GM15510 (cell line): ENCODE measurements around the gene SCUBE1.

Experiments
- POLR2A ChIP-seq: IDR thresholded peaks from 3 replicates; pipeline ENCODE4 v1.6.1; 2011; ENCODE audit warnings: borderline replicate concordance; ENCODE audit not compliant: insufficient read length; ENCODE audit errors: extremely low read depth

The SCUBE1 gene

DNA sequence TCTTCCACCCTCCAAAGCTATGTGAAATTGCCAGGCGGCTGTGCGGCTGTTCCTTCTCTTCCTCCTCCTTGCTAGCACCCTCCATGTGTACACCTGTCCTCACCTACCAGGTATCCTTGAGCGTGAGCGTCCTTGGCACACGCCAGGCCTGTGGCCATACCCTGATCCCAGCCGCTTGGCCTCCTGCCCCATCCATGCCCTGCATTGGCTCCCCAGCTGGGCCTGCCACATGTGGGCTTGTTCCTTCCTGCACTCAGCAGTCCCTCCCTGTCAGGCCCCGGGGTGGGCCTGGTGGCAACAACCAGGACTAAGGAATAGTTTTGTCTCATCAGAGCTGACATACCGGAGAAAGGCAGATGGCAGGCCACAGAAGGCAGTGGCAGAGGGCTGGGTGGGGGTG lies 40.0 kb downstream of the SCUBE1 start:
- no peak for TF ChIP-seq POLR2A

DNA sequence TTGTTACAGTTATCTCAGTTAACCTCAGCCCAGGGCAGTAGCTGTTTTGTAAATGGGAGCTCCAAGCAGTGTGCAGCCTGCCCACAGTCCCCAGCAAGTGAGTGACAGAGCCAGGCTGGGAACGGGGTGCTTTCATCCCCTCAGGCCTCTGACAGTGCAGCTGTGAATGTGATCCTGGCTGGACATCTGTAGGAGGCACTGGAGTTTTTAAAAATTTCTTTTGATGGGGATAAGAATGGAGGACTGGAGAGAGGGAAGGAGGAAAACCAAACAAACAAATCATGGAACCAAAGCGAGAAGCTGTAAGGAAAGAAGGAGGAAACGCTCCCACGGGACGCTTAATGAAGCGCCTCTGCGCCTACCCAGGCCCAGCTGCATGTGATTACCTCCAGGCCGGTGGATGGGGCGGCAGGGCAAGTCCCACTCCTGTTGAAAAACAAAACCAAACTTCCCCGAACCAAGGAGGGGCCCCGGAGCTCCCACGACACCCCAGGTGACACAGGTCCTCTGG lies 40.6 kb downstream of the SCUBE1 start:
- TF ChIP-seq POLR2A, result no peak

DNA sequence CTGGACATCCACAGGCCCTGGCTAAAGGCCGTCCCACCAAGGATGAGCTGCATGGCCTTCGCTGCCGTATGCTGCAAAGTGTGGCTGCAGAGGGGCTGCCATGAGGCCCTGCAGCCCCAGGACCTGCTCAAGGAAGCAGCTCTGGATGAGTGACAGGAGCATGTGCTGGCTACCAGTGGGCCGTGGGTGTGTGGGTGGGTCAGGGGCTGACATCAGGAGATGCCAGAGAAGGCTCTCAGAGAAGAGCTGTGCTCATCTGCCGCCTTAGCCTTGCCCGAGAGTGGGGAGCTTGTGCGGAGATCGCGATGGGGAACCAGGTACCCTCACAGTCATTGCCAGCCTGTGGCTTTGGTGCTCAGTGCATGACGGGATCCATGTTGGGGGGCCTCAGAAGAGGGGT lies 41.3 kb downstream of the SCUBE1 start:
- no peak for TF ChIP-seq POLR2A

DNA sequence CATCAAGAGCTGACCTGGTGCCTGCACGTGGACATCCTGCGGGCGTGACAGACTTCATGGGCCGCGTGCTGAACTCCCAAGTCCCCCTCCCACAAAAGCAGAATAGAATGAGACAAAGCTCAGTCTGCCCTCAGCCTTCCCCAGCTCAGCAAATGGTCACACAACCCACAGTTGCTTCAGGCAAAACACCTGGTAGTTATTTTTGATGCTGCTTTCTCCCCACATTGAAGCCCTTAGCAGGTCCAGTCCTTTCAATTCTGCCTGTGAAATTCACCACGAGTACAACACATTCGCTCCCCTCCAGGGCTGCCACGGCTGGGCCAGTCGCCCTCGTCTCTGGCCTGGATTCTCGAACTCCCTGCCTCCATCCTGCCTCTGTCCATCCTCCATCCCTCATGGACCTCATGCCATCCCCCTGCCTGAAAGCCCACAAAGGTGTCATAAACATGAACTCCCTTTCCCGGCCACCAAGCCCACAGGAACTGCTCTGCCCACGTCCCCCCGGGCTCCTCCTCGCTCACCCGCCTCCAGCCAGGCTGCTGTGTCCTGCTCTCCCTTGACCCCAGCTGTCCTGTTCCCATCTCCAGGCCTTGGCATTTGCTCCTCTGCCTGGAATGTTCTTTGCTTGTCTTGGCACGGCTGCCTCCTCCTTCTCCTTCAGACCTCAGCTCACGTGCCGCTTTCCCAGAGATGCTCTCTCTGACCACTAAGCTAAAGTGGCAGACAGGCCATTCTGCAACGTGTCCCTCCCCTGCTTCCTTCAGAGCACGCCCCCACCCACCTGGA lies 42.1 kb downstream of the SCUBE1 start:
- no peak for TF ChIP-seq POLR2A

DNA sequence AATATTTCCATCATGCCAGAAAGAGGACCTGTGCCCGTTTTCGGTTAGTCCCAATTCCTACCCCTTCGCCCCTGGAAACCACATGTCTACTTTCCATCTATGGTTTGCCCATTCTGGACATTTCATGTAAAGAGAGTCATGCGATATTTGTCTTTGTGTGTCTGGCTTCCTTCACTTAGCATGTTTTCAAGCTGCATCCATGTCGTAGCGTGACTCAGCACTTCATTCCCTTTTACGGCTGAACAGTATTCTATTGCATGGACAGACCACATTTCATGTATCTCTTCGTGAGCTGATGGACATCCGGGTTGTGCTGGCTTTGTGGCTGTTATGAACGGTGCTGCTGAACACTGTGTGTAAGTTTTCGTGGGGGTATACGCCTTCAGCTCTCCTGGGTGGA lies 43.4 kb downstream of the SCUBE1 start:
- TF ChIP-seq POLR2A, result no peak

DNA sequence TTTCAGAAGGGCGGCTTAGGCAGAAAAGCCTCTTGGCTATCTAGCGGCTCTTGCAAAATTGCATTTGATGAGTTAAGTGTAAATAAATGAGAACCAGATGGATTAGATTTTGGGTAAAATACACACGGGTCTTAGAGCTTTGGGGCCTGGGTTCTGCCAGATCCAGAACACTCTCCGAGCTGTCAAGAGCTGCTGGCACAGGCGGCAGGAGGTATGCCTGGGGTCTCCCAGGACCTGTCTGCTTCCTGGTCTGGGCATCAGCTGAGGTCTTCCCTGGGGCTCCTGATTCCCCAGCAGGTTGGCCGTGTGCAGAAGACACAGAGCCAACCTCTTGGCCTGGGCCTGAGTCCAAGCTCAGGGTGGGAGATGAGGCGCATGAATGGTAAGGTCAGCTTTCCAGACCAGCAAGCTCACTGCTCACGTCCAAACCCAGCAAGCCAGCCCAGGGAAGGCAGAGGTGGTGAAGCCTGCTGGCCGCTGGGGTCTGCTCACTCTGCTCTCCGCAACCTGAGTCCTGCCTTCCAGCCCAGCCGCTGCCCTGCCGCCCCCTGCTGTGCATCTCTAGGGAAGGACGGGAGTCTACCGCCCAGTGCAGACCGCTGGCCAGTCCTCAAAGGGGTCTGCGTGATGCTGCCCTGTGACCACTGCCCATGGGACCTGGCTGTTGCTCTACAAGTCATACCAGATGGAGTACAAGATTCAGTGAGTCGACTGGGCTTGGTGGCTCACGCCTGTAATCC lies 44.9 kb downstream of the SCUBE1 start:
- TF ChIP-seq POLR2A, result no peak

DNA sequence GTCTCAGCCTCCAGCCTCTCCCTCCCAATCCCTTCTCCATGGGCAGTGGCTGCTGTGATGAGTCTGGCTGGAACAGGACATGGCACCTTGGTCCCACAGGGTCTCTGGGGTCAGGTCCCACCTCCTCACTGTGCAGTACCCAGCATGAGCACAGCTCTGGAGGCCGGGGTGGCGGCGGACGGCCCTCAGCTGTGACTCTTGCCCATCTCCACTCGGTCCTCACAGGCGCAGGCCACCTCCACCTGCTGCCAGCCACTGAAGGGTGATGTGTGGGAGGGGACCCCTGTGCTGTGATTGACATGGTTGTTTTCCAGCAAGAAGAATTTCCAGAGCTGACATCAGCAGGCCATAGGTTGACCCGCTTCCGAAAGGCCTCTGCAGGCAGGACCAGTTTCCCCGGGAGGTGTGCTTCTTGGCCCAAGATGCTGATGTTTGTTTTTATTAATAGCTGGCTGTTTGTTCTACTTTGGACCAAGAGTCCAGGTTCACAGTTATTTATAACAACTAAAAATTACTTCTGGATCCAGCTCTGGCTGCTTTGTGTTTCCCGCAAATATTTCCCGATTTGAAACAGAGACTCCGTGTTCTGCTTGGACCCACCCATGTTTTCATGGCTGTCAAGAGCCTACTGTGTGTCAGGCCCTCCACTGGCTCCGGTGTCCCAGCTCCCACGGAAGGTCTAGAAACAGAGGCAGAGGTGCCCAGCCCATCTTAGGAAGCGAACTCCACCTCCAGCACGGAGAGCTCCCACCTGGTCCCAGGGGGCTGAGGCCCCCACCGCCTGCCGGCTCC lies 45.7 kb downstream of the SCUBE1 start:
- TF ChIP-seq POLR2A, result no peak

DNA sequence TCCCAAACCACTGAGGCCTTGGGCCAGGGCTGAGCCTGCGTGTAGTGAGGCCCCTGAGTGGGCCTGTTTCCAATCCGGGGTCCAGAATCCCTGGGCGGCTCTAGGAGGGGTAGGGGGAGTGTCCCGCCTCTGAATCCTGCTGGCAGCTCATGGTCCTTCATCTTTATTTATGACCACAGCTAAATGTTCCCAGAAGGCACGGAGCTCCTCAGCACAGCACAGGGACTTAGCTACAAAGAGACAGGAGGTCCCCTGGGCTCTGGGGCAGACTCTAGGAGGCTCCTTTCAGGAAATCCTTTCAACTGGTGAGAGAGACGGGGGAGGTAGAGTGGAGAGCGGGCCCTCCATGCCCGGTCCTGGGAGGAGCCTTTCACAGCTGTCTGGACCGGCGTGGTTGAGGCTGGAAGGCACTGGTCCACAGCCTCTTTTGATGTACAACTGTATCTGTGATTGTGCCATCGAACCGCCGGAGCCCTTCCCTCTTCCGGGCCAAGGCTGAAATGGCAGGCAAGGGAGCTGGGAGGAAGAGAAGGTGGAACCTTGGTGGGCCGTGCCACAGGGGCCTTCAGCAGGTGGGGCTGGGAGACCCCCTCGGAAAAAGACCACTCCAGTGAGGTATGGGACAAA lies 46.8 kb downstream of the SCUBE1 start:
- TF ChIP-seq POLR2A, result no peak

DNA sequence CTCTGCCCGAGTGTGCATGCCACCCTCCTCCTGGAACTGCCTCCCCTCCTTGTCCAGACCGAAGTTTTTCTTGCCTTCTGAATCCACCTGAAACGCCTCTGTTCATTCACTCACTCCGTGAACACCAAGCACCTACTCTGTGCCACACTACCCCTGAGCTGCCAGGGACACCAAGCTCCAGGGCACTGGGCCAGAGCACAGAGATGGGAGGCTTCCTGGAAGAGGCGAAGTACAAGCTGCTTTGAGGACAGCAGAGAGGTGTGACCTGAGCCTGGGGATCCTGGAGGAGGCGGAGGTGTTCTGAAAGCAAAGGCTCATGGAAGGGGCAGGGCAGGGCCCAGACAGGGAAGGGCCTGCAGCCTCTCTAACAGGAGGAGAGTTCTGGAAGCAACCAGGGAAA lies 47.5 kb downstream of the SCUBE1 start:
- TF ChIP-seq POLR2A, result no peak

DNA sequence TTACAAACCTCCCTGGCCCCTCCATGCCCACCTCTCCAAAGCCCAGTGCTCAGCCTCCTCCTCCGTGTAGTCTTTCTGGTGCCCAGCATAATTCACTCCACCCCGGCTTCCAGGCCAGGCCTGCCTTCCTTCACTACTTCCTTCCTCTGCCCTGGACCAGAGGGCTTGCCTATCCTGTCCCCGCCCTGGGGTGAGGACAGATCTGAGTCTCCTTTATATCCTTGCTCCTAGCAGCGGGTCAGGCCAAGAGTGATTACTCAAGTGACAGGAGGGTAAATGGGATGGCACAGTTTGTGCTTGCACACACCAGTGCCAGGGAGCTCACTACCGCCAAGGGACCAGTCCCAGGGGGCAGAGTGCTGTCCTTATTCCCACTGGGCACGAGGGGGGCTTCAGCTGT lies 48.0 kb downstream of the SCUBE1 start:
- TF ChIP-seq POLR2A, result no peak

DNA sequence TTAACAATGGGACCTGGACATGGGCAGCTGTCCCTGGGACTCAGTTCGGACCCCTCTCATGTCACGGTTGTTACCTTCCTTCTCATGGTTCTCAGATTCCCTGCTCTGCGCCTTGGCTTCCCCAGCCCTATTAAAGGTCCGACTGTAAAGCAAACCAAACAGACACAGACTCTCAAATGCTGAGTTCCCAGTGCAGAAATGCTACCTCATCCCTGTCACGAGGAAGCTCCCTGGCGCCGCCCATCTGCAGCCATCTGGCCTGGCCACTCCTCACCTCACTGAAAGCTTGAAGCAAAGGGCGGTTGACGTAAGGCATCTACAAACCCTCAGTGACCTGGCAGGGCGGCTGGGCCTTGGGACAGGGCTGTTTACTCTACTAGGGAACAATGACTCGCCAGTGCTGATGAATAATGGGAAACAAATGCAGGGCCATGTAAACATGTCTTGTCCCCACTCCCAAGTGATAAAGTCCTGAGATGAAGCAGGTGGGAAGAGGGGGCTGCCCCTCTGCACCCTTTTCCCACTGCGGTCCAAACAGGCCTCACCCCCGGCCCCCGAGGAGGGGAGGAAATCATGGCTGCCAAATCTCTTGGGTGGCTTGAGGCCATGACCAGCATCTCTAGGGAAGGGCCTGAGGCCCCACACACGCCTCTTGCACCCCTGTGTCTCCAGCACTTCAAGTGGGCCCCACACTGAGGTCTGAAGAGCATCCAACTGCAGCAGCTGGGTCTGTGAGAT lies 49.3 kb downstream of the SCUBE1 start:
- TF ChIP-seq POLR2A, result no peak

DNA sequence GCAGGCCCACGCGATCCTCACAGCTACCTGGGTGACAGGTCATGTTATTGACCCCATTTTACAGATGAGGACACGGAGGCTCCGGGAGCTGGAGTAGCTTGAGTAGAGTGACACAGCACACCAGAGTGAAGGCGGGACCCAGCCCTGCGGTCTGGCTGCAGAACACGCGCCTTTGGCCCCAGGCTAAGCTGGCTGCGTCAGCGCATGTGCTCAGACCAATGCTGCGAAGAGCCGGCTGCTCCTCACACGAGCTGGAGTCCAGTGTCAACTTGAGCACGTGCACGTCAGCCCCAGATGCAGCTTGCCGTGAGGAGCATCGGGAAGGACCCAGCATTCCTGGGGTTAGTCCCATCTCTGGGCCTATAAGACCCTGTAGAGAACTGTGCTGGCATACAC lies 49.9 kb downstream of the SCUBE1 start:
- no peak for TF ChIP-seq POLR2A

DNA sequence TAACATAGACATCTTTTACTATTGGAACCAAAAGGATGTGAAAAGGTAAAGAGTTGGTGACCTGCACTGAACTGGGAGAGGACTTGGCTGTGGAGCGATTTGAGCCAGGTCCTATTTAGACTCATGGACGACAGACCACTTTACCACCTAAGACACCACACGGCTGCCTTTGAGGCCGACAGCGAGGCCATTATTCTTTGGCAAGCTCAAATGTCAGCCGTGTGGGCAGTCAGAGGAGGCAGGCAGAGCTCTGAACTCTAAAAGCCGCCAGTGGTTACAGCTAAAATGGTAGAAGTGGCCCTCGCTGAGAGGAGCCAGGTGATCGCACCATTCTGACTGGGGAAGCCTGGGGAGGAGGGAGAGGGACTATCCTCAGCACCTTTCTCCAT lies 50.5 kb downstream of the SCUBE1 start:
- no peak for TF ChIP-seq POLR2A

DNA sequence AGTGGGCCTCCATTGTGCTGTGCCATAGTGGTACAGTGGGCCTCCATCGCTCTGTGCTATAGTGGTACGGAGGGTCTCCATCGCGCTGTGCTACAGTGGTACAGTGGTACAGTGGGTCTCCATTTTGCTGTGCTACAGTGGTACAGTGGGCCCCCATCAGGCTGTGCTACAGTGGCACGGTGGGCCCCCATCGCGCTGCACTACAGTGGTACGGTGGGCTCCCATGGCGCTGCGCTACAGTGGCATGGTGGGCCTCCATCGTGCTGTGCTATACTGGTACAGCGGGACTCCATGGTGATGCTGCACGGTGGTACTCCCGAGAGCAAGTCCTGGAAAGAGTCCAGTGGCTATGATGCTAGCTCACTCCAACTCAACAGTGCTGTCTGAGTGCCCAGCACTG lies 51.8 kb downstream of the SCUBE1 start:
- no peak for TF ChIP-seq POLR2A
